ENCODE data around the gene ZNF564.
A peak's percentile ranks its signal among the peaks of the same experiment; 100 is the strongest.

ZNF564 gene

GRCh38 chr19:12484011-12484370, 67.3 kb downstream of the ZNF564 start:
- H3K27ac ChIP-seq (ENCODE audit: low read depth, low read length), result no peak overlapping the region
- no peaks in the 10 kb centered on the region for H3K9me3 ChIP-seq (ENCODE audit: control insufficient read depth in 1 of 2, low read length in 2 of 2)
- no peaks in the 10 kb centered on the region for H3K36me3 ChIP-seq (ENCODE audit: control insufficient read depth in 1 of 2, insufficient read depth in 2 of 2, low read length in 2 of 2)
- H3K9ac ChIP-seq (ENCODE audit: low read depth in 1 of 2, low read length in 2 of 2), result peak overlapping the region; percentile 75 to 87
- peak overlapping the region; percentile 90 to 95 for H3K4me3 ChIP-seq (ENCODE audit: low read depth in 1 of 2, low read length in 2 of 2)
- peaks cover 3 to 5% of the 10 kb centered on the region in 2 donors for H3K4me1 ChIP-seq (ENCODE audit: control insufficient read depth in 1 of 2, insufficient read depth in 2 of 2, low read length in 2 of 2)
- no peaks in the 10 kb centered on the region for H3K27me3 ChIP-seq (ENCODE audit: control insufficient read depth in 1 of 2, insufficient read depth in 2 of 2, low read length in 2 of 2)

- no peaks in the 10 kb centered on the region for H3K36me3 ChIP-seq (ENCODE audit: control insufficient read depth in 1 of 2, insufficient read depth in 2 of 2, low read length in 2 of 2)
- H3K4me3 ChIP-seq (ENCODE audit: low read depth in 1 of 2, low read length in 2 of 2), result peak overlapping the region in 1 of 2 donors; percentile 3
- H3K9me3 ChIP-seq (ENCODE audit: control insufficient read depth in 1 of 2, low read length in 2 of 2), result no peaks in the 10 kb centered on the region
- no peak overlapping the region for H3K9ac ChIP-seq (ENCODE audit: low read depth in 1 of 2, low read length in 2 of 2)
- H3K27me3 ChIP-seq (ENCODE audit: control insufficient read depth in 1 of 2, insufficient read depth in 2 of 2, low read length in 2 of 2), result no peaks in the 10 kb centered on the region
- H3K27ac ChIP-seq (ENCODE audit: low read depth, low read length), result no peak overlapping the region
- H3K4me1 ChIP-seq (ENCODE audit: control insufficient read depth in 1 of 2, insufficient read depth in 2 of 2, low read length in 2 of 2), result peaks cover 8 to 12% of the 10 kb centered on the region in 2 donors
Measured at GRCh38 chr19:12482509-12482886, 68.8 kb downstream of the ZNF564 start.

GRCh38 chr19:12481781-12482508, 69.3 kb downstream of the ZNF564 start:
- no peak overlapping the region for H3K27ac ChIP-seq (ENCODE audit: low read depth, low read length)
- H3K9me3 ChIP-seq (ENCODE audit: control insufficient read depth in 1 of 2, low read length in 2 of 2), result no peaks in the 10 kb centered on the region
- H3K4me1 ChIP-seq (ENCODE audit: control insufficient read depth in 1 of 2, insufficient read depth in 2 of 2, low read length in 2 of 2), result peaks cover 8 to 12% of the 10 kb centered on the region in 2 donors
- no peaks in the 10 kb centered on the region for H3K27me3 ChIP-seq (ENCODE audit: control insufficient read depth in 1 of 2, insufficient read depth in 2 of 2, low read length in 2 of 2)
- peak overlapping the region in 1 of 2 donors; percentile 3 for H3K4me3 ChIP-seq (ENCODE audit: low read depth in 1 of 2, low read length in 2 of 2)
- no peak overlapping the region for H3K9ac ChIP-seq (ENCODE audit: low read depth in 1 of 2, low read length in 2 of 2)
- no peaks in the 10 kb centered on the region for H3K36me3 ChIP-seq (ENCODE audit: control insufficient read depth in 1 of 2, insufficient read depth in 2 of 2, low read length in 2 of 2)

- Histone ChIP-seq H3K4me3 (ENCODE audit: low read depth in 1 of 2, low read length in 2 of 2) (no peak overlapping the region), H3K9ac (ENCODE audit: low read depth in 1 of 2, low read length in 2 of 2) (no peak overlapping the region), H3K27me3 (ENCODE audit: control insufficient read depth in 1 of 2, insufficient read depth in 2 of 2, low read length in 2 of 2) (no peaks in the 10 kb centered on the region), H3K36me3 (ENCODE audit: control insufficient read depth in 1 of 2, insufficient read depth in 2 of 2, low read length in 2 of 2) (no peaks in the 10 kb centered on the region), H3K27ac (ENCODE audit: low read depth, low read length) (no peak overlapping the region), H3K9me3 (ENCODE audit: control insufficient read depth in 1 of 2, low read length in 2 of 2) (peaks cover 0 to 3% of the 10 kb centered on the region in 2 donors), H3K4me1 (ENCODE audit: control insufficient read depth in 1 of 2, insufficient read depth in 2 of 2, low read length in 2 of 2) (peaks cover 5 to 12% of the 10 kb centered on the region in 2 donors)
Measured at GRCh38 chr19:12478234-12478941, 72.9 kb downstream of the ZNF564 start.

Measured in duodenal mucosa (tissue), 2 donors.